Measurements from ENCODE around the gene PKD1L1. TPM values are rescaled to one million over a fixed set of nuclear protein-coding genes. Genes with fewer than 3 reads are reported as not detected.
A peak's percentile ranks its signal among the peaks of the same experiment; 100 is the strongest.

The PKD1L1 gene
- total RNA-seq, 1 experiment from 2014 or later, result 0.07 TPM

DNA sequence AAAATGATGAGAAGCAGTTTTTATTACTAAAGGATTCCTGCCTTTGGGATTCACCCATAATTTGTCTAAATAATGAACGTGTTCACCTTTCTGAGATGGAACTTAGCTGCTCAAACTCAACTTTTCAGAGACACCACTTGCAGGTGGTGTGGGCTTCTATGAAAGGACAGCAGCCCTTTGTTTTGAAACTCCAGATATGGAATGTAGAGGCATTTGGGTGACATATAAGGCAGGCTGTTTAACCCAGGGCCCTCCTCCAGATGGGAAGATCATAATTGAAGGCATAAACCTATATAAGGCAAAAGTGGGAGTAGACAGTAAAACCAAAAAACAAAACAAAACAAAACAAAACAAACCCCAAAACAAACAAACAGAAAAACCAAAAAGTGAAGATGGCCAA lies 43.0 kb upstream of the PKD1L1 start:
- Mint-ChIP-seq H3K9me3 (peaks cover 18% of the 10 kb centered on the region), H3K27ac (peak overlapping the region; percentile 84), H3K4me3 (peak overlapping the region; percentile 75), H3K36me3 (peaks cover 4% of the 10 kb centered on the region; the same call in 1 of the 2 replicates), H3K27me3 (ENCODE audit: low read depth) (no peaks in the 10 kb centered on the region; the same call in 1 of the 2 replicates), H3K4me1 (peaks cover 39% of the 10 kb centered on the region)
- DNase-seq (ENCODE audit: low spot score) (no peak), ATAC-seq (no peak)
- no peak for TF ChIP-seq PRRX2 (CRISPR knock-in tag; IDR thresholded peaks at IDR 0.05)
- no peak for TF ChIP-seq JAZF1 (CRISPR knock-in tag; IDR thresholded peaks at IDR 0.05)
- no peak for TF ChIP-seq ZNF416 (CRISPR knock-in tag; IDR thresholded peaks at IDR 0.05)
- no peak for TF ChIP-seq NFYB (CRISPR knock-in tag; conservative IDR thresholded peaks at IDR 0.05; ENCODE audit: low read depth)
- TF ChIP-seq FOXJ3 (CRISPR knock-in tag; IDR thresholded peaks at IDR 0.05; ENCODE audit: borderline replicate concordance), result no peak
- TF ChIP-seq, protein P1, sequence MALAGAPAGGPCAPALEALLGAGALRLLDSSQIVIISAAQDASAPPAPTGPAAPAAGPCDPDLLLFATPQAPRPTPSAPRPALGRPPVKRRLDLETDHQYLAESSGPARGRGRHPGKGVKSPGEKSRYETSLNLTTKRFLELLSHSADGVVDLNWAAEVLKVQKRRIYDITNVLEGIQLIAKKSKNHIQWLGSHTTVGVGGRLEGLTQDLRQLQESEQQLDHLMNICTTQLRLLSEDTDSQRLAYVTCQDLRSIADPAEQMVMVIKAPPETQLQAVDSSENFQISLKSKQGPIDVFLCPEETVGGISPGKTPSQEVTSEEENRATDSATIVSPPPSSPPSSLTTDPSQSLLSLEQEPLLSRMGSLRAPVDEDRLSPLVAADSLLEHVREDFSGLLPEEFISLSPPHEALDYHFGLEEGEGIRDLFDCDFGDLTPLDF (CRISPR knock-in tag; IDR thresholded peaks at IDR 0.05), result no peak
- TF ChIP-seq, protein P2, sequence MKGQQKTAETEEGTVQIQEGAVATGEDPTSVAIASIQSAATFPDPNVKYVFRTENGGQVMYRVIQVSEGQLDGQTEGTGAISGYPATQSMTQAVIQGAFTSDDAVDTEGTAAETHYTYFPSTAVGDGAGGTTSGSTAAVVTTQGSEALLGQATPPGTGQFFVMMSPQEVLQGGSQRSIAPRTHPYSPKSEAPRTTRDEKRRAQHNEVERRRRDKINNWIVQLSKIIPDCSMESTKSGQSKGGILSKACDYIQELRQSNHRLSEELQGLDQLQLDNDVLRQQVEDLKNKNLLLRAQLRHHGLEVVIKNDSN (CRISPR knock-in tag; IDR thresholded peaks at IDR 0.05), result no peak
- TF ChIP-seq, protein P3, sequence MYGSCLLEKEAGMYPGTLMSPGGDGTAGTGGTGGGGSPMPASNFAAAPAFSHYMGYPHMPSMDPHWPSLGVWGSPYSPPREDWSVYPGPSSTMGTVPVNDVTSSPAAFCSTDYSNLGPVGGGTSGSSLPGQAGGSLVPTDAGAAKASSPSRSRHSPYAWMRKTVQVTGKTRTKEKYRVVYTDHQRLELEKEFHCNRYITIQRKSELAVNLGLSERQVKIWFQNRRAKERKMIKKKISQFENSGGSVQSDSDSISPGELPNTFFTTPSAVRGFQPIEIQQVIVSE (CRISPR knock-in tag; IDR thresholded peaks at IDR 0.05; ENCODE audit: borderline replicate concordance), result no peak
- TF ChIP-seq, protein P4, sequence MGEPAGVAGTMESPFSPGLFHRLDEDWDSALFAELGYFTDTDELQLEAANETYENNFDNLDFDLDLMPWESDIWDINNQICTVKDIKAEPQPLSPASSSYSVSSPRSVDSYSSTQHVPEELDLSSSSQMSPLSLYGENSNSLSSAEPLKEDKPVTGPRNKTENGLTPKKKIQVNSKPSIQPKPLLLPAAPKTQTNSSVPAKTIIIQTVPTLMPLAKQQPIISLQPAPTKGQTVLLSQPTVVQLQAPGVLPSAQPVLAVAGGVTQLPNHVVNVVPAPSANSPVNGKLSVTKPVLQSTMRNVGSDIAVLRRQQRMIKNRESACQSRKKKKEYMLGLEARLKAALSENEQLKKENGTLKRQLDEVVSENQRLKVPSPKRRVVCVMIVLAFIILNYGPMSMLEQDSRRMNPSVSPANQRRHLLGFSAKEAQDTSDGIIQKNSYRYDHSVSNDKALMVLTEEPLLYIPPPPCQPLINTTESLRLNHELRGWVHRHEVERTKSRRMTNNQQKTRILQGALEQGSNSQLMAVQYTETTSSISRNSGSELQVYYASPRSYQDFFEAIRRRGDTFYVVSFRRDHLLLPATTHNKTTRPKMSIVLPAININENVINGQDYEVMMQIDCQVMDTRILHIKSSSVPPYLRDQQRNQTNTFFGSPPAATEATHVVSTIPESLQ (CRISPR knock-in tag; IDR thresholded peaks at IDR 0.05), result no peak
- TF ChIP-seq TEAD4 (CRISPR knock-in tag; IDR thresholded peaks at IDR 0.05), result no peak
- TF ChIP-seq MYBL2 (CRISPR knock-in tag; IDR thresholded peaks at IDR 0.05), result no peak
- no peak for TF ChIP-seq ZNF423 (CRISPR knock-in tag; IDR thresholded peaks at IDR 0.05)
- TF ChIP-seq NFATC4 (CRISPR knock-in tag; IDR thresholded peaks at IDR 0.05), result no peak
- no peak for TF ChIP-seq SOX15 (CRISPR knock-in tag; IDR thresholded peaks at IDR 0.05)
- TF ChIP-seq ESRRA (CRISPR knock-in tag; IDR thresholded peaks at IDR 0.05; ENCODE audit: borderline replicate concordance), result no peak
- no peak for TF ChIP-seq GTF2I (CRISPR knock-in tag; conservative IDR thresholded peaks at IDR 0.05)
- TF ChIP-seq, protein P5, sequence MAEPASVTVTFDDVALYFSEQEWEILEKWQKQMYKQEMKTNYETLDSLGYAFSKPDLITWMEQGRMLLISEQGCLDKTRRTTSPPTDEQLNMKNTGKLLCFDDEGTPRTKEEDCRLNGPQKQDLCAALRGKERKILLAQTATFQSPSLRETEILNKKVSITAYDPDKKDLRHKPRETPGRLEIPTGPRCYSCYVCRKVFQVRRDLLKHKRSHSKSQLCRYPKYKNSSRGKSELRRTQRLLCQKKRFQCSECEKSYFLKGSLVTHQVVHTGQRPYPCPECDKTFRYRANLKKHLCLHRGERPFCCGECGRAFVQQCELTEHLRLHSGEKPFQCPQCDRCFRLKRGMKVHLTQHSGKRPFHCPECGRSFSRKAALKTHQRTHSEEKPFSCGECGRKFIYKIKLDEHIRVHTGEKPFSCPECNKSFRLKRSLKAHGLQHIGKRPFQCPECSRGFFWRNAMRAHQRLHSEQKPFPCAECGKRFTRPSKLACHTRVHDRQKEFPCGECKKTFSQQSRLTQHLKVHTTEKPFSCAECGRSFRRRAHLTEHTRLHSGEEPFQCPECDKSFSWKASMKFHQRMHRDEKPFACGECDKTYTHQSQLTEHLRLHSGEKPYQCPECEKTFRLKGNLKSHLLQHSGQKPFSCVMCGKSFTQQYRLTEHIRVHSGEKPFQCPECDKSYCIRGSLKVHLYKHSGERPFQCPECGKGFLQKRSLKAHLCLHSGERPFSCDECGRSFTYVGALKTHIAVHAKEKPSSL (CRISPR knock-in tag; conservative IDR thresholded peaks at IDR 0.05), result no peak
- TF ChIP-seq, protein P6, sequence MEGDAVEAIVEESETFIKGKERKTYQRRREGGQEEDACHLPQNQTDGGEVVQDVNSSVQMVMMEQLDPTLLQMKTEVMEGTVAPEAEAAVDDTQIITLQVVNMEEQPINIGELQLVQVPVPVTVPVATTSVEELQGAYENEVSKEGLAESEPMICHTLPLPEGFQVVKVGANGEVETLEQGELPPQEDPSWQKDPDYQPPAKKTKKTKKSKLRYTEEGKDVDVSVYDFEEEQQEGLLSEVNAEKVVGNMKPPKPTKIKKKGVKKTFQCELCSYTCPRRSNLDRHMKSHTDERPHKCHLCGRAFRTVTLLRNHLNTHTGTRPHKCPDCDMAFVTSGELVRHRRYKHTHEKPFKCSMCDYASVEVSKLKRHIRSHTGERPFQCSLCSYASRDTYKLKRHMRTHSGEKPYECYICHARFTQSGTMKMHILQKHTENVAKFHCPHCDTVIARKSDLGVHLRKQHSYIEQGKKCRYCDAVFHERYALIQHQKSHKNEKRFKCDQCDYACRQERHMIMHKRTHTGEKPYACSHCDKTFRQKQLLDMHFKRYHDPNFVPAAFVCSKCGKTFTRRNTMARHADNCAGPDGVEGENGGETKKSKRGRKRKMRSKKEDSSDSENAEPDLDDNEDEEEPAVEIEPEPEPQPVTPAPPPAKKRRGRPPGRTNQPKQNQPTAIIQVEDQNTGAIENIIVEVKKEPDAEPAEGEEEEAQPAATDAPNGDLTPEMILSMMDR (IDR thresholded peaks at IDR 0.05), result no peak
- no peak for TF ChIP-seq IRF2 (CRISPR knock-in tag; IDR thresholded peaks at IDR 0.05; ENCODE audit: borderline replicate concordance, low read depth)
- TF ChIP-seq NR3C1 (CRISPR knock-in tag; conservative IDR thresholded peaks at IDR 0.05; ENCODE audit: low read depth), result no peak
- ChIA-PET CTCF (interaction anchor here (0.8 to 2.3 kb wide), 18 partner anchors 8 to 164 kb away, joined by 3 to 23 read pairs (median 6); partner anchors contain the start of gene UPP1), POLR2A (interaction anchor here (0.5 to 2.2 kb wide), 5 partner anchors 38 to 532 kb away, joined by 3 to 17 read pairs (median 3); partner anchors contain the start of gene UPP1)
